HG02970 (cell line): ENCODE data around the gene MSL1.

ENCODE experiments used
- ATAC-seq: cut with Tn5 transposase; IDR thresholded peaks from one replicate; pipeline ENCODE4 v1.9.1; 2021; ENCODE audit warnings: mild to moderate bottlenecking, moderate library complexity, moderate number of reproducible peaks; ENCODE audit not compliant: unreplicated experiment, low FRiP score

Gene MSL1

GRCh38 chr17:40090237-40091119, 31.3 kb upstream of the MSL1 start:
- ATAC-seq = no peak

DNA sequence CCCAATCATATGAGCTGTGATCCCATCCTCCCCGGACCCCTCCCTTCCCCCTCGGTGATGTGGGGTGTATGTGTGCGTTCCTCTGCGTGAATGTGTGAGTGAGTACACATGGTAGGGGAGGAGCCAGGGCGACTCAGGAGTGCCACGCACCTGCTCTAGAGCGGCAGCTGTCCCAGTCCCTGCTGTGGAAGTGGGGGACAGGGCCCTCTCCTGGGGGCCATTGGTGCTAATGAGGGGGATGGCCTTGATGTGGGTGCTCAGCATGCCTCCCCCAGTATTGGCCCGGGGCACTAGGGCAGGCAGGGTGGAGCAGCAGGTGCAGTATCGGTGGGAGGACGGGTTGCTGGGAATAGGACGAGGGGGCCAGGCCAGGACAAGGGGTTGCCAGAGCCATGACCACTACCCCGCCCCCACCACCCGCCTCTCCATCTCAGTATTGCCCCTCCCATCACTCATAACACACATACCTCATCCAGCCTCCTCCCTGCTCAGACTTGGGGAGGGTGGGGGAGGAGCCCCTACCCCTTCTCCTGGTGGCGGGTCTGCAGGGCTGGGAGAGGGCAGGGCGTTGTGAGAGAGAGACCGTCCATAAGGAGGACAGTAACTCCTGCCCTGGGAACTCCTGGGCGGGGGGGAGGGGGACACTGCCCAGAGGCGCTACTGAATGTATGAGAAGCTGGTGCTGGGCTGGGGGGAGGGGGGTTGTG, 29.9 kb upstream of the MSL1 start:
- no peak for ATAC-seq

GRCh38 chr17:40092581-40092980, 29.2 kb upstream of the MSL1 start:
- ATAC-seq = no peak

- no peak for ATAC-seq
These were observed 28.7 kb upstream of the MSL1 start for GRCh38 chr17:40093005-40093579.

DNA sequence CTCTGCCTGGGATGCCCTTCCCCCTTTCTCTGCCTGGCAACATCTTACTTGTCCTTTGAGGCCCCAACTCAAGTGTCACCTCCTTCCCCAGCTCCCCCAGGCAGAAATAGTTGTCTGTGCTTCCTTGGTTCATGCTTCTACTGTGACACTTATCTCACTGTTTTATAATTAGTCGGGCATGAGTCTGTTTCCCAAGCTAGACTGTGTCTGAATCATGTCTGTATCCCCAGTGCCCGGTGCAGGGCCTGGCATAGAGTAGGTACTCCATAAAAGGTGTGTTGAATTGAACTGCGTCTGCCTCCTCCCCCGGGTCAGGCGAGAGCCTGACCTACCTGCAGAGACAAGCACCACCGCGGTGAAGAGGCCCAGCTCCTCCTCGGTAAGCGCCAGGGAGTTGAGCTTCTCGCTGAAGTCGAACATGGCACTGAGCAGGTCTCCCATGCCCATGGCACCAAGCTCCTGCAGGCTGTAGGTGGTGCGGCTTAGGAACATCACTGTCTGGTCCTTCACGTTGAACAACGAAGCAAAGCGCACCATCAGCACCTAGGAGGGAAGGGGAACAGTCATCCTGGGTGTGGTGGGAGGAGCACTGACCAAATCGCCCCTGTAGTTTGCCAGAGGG, 28.1 kb upstream of the MSL1 start:
- no peak for ATAC-seq

DNA sequence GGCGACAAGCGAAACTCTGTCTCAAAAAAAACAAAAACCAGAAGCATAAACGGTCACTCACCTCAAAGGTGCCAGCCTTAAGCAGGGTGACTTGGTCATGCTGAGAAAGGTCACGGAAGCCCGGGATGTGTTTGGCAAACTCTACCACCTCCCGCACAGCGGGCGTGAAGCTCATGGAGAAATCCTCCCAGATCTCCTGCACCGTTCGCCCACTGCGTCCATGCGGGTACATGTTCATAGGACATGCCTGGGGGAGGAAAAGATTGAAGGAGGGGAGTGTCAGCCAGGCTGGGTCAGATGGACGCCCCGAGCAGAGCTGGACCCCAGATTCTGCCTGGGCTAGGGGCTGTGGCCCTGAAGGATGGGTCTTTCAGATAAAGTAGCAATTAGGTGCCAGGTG, 26.9 kb upstream of the MSL1 start:
- ATAC-seq = no peak

- ATAC-seq = no peak
These were observed 26.3 kb upstream of the MSL1 start for GRCh38 chr17:40095351-40095943.

- ATAC-seq = peak; percentile 49
These were observed 25.6 kb upstream of the MSL1 start for GRCh38 chr17:40095944-40096791.

GRCh38 chr17:40097087-40097486, 24.7 kb upstream of the MSL1 start:
- no peak for ATAC-seq

DNA sequence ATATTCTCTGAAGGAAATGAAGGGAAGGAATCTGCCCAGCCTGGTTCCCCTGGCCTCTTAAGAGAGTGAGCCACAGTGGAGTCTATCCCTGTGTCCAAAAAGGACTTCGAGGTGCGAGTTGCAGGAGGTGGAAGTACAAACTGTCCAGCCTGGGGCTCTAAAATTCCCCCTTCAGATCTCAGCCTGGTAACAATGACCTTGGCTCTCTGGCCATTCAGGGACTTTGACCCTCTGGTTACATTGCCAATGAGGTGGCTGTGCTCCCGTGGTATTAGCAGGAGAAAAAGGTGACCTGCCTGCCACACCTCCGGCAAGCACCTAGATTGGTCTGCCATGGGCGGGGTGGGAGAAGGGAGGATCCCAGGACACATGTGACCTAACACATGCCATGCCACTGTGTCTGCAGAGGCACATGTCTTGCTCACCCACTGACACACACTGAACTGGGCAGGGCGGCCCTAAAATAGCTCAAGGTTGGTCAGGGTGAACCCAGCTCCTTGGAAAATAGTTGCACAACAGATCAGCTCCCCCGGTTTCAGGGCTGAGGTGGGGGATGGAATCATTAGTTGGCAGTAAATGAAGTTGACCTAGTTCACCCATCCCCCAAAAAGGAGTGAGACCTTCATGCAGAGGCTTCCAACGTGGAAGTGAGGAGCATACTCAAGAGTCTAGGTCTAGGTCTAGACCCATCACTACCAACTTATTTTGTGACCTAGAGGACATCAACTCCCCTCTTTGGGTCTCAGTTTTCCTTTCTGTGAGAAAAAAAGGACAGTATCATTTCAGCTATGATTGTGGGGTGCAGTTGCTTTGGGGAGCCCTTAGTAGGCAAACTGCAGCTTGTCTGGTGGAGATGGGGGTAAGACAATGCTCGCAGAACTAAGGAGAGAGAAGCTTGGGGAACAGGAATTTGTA, 23.6 kb upstream of the MSL1 start:
- ATAC-seq = no peak

DNA sequence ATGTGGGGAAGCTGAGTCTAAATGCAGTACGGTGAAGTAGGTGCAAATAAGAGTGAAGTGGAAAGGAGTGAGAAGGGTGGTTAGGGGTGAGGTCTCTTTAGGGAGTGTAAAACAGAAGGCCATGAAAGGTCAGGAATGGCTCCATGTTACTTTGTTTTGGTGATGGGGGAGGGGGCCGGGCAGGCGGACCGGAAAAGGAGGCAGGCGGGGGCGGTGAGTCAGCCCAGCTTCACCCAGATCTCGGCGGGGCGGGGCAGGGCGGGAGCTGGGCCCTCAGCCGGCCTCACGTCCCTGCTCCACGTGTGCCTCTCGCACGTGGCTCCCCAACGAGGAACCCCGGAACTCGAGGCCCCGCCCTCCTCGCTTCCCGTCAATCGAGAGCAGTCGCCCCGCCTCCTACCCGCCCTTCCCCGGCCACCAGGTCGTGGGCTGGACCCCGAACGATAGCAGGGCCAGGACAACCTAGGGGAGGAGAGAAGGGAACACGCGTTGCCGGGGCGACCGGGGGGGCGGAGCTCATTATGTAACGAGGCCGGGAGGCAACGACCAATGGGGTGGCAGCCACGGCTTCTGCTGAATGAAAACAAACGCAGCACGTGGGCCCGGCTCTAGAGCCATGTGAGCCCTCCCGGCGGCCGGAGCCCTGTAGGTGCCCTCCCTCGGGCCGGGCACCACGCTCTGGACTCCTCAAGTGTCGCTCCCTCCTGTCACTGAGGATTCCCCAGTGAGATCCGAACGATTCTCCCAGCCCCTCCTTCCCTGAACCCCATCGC, 22.7 kb upstream of the MSL1 start:
- ATAC-seq = peak; percentile 46

- no peak for ATAC-seq
These were observed 22.0 kb upstream of the MSL1 start for GRCh38 chr17:40099619-40100418.

- no peak for ATAC-seq
These were observed 21.4 kb upstream of the MSL1 start, which contains the start of gene NR1D1 for GRCh38 chr17:40100419-40100668. Gene NR1D1, minus strand, starts transcription at chr17:40100589. Its CDS starts 495 bp downstream, at chr17:40100094.

GRCh38 chr17:40100669-40101366, 21.0 kb upstream of the MSL1 start:
- ATAC-seq = no peak

- ATAC-seq = no peak
These were observed 20.2 kb upstream of the MSL1 start for GRCh38 chr17:40101367-40102210.
